Neural cell (in vitro differentiated cells): Measurements from ENCODE around the gene CLEC1B. TPM values are rescaled to one million over a fixed set of nuclear protein-coding genes. Genes with fewer than 3 reads are reported as not detected.

ENCODE experiments used
- H2AFZ ChIP-seq: fragments of 200-600, 300-800 bp; sonication (generic), shearing (Covaris generic); 2 replicates; pipeline ENCODE4 v1.6.0; 2014; ENCODE audit warnings: low read depth, mild to moderate bottlenecking, antibody characterized with exemption, low read length, moderate library complexity
- H3F3A ChIP-seq: fragments of 200-600 bp; shearing (Covaris generic); 2 replicates; pipeline ENCODE4 v1.6.1; 2016; ENCODE audit warnings: mild to moderate bottlenecking, moderate library complexity, mixed read lengths, antibody characterized with exemption, low read length; ENCODE audit not compliant: insufficient read depth, poor library complexity, severe bottlenecking
- H3K27ac ChIP-seq: fragments of 200-600, 300-800 bp; sonication (generic), shearing (Covaris generic); 2 replicates; pipeline ENCODE4 v1.5.1; 2014; ENCODE audit warnings: mild to moderate bottlenecking, low read length, moderate library complexity
- H3K27me3 ChIP-seq: fragments of 300-800, 200-600 bp; sonication (generic), shearing (Covaris generic); 2 replicates; pipeline ENCODE4 v1.6.0; 2014; ENCODE audit warnings: mild to moderate bottlenecking, low read depth, low read length, moderate library complexity; ENCODE audit not compliant: insufficient read depth
- H3K36me3 ChIP-seq: fragments of 300-800, 200-600 bp; sonication (generic), shearing (Covaris generic); 2 replicates; pipeline ENCODE4 v1.5.1; 2014; ENCODE audit warnings: mild to moderate bottlenecking, antibody characterized with exemption, low read length, moderate library complexity; ENCODE audit not compliant: insufficient read depth
- H3K4me2 ChIP-seq: fragments of 300-800, 200-600 bp; sonication (generic), shearing (Covaris generic); 2 replicates; pipeline ENCODE4 v1.6.0; 2014; ENCODE audit warnings: mild to moderate bottlenecking, low read length
- H3K4me3 ChIP-seq: fragments of 300-800, 200-600 bp; sonication (generic), shearing (Covaris generic); 2 replicates; pipeline ENCODE4 v1.5.1; 2014; ENCODE audit warnings: mild to moderate bottlenecking, low read length, moderate library complexity
- H3K79me2 ChIP-seq: fragments of 200-600 bp; shearing (Covaris generic); replicated peaks from 2 replicates; pipeline ENCODE4 v1.6.0; 2014; ENCODE audit warnings: mild to moderate bottlenecking, low read length, moderate library complexity; ENCODE audit not compliant: insufficient read depth
- H3K9ac ChIP-seq: fragments of 300-800, 200-600 bp; sonication (generic), shearing (Covaris generic); 2 replicates; pipeline ENCODE4 v1.6.1; 2016; ENCODE audit warnings: mild to moderate bottlenecking, low read length, mixed read lengths
- H3K9me2 ChIP-seq: fragments of 200-600 bp; shearing (Covaris generic); 2 replicates; pipeline ENCODE4 v1.6.1; 2016; ENCODE audit warnings: mild to moderate bottlenecking, low read length, mixed read lengths; ENCODE audit not compliant: insufficient read depth
- H3K9me3 ChIP-seq: fragments of 200-600, 300-800 bp; sonication (generic), shearing (Covaris generic); 2 replicates; pipeline ENCODE4 v1.6.1; 2016; ENCODE audit warnings: mild to moderate bottlenecking, mixed run types, low read length, moderate library complexity, mixed read lengths
- H4K20me1 ChIP-seq: fragments of 200-600 bp; shearing (Covaris generic); 2 replicates; pipeline ENCODE4 v1.6.1; 2016; ENCODE audit warnings: mild to moderate bottlenecking, mixed run types; ENCODE audit not compliant: insufficient read depth
- CTCF ChIP-seq: fragments of 450-650 bp; IDR thresholded peaks from 2 replicates; pipeline ENCODE4 v1.5.1; 2014; ENCODE audit warnings: antibody characterized with exemption, mild to moderate bottlenecking, moderate library complexity; ENCODE audit not compliant: poor library complexity, severe bottlenecking
- EP300 ChIP-seq: fragments of 450-650 bp; conservative IDR thresholded peaks from 2 replicates; pipeline ENCODE4 v1.6.1; 2014; ENCODE audit warnings: antibody characterized with exemption, mild to moderate bottlenecking, moderate library complexity; ENCODE audit not compliant: poor library complexity, severe bottlenecking
- EZH2 ChIP-seq: fragments of 200-600, 300-800 bp; shearing (Covaris generic), sonication (generic); IDR thresholded peaks from 2 replicates; pipeline ENCODE4 v1.6.1; 2014; ENCODE audit warnings: antibody characterized with exemption, low read length, borderline replicate concordance, mild to moderate bottlenecking; ENCODE audit not compliant: insufficient read depth, poor library complexity, severe bottlenecking
- MXI1 ChIP-seq: fragments of 450-650 bp; conservative IDR thresholded peaks from 2 replicates; pipeline ENCODE4 v1.6.1; 2014; ENCODE audit warnings: antibody characterized with exemption, mild to moderate bottlenecking; ENCODE audit not compliant: poor library complexity, severe bottlenecking
- POLR2AphosphoS5 ChIP-seq: IDR thresholded peaks from 2 replicates; pipeline ENCODE4 v1.6.1; 2012
- RAD21 ChIP-seq: fragments of 450-650 bp; conservative IDR thresholded peaks from 2 replicates; pipeline ENCODE4 v1.6.1; 2014; ENCODE audit warnings: antibody characterized with exemption, mild to moderate bottlenecking, moderate library complexity
- SMC3 ChIP-seq: fragments of 450-650 bp; conservative IDR thresholded peaks from 2 replicates; pipeline ENCODE4 v1.6.1; 2014; ENCODE audit warnings: antibody characterized with exemption, mild to moderate bottlenecking, moderate library complexity; ENCODE audit not compliant: poor library complexity
- TAF1 ChIP-seq: IDR thresholded peaks from 2 replicates; pipeline ENCODE4 v1.6.1; 2012; ENCODE audit warnings: low read depth
- polyA plus RNA-seq: library from polyadenylated mRNA; depleted of rRNA; stranded (reverse); fragments of >200 nt; gene quantifications from 2 replicates; pipeline ENCODE4 v1.2.3, GENCODE V29; 2014
- TF ChIP-seq, protein P1 (sequence below): IDR thresholded peaks from 2 replicates; pipeline ENCODE4 v1.6.1; 2012; ENCODE audit warnings: borderline replicate concordance

The CLEC1B gene
- polyA plus RNA-seq, 1 donor from 2014 or later, result not detected

- Histone ChIP-seq H3K4me3 (no peak overlapping the region), H3K9ac (no peak overlapping the region), H3K27me3 (no peaks in the 10 kb centered on the region), H3F3A (no peaks in the 10 kb centered on the region), H3K9me3 (peaks cover 4% of the 10 kb centered on the region), H2AFZ (no peak overlapping the region), H4K20me1 (no peaks in the 10 kb centered on the region), H3K36me3 (no peaks in the 10 kb centered on the region), H3K9me2 (no peaks in the 10 kb centered on the region), H3K79me2 (no peaks in the 10 kb centered on the region), H3K4me2 (no peak overlapping the region), H3K27ac (no peak overlapping the region)
- TF ChIP-seq CTCF (no peak), MXI1 (no peak), EZH2 (no peak), EP300 (no peak), POLR2AphosphoS5 (no peak), RAD21 (no peak), TAF1 (no peak), SMC3 (no peak)
- TF ChIP-seq, protein P1, sequence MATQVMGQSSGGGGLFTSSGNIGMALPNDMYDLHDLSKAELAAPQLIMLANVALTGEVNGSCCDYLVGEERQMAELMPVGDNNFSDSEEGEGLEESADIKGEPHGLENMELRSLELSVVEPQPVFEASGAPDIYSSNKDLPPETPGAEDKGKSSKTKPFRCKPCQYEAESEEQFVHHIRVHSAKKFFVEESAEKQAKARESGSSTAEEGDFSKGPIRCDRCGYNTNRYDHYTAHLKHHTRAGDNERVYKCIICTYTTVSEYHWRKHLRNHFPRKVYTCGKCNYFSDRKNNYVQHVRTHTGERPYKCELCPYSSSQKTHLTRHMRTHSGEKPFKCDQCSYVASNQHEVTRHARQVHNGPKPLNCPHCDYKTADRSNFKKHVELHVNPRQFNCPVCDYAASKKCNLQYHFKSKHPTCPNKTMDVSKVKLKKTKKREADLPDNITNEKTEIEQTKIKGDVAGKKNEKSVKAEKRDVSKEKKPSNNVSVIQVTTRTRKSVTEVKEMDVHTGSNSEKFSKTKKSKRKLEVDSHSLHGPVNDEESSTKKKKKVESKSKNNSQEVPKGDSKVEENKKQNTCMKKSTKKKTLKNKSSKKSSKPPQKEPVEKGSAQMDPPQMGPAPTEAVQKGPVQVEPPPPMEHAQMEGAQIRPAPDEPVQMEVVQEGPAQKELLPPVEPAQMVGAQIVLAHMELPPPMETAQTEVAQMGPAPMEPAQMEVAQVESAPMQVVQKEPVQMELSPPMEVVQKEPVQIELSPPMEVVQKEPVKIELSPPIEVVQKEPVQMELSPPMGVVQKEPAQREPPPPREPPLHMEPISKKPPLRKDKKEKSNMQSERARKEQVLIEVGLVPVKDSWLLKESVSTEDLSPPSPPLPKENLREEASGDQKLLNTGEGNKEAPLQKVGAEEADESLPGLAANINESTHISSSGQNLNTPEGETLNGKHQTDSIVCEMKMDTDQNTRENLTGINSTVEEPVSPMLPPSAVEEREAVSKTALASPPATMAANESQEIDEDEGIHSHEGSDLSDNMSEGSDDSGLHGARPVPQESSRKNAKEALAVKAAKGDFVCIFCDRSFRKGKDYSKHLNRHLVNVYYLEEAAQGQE, result no peak
Observed at GRCh38 chr12:9973949-9974348, 25.0 kb downstream of the CLEC1B start.

- Histone ChIP-seq H3K27me3 (no peaks in the 10 kb centered on the region), H3K9me3 (peaks cover 4% of the 10 kb centered on the region), H3K36me3 (no peaks in the 10 kb centered on the region), H3F3A (no peaks in the 10 kb centered on the region), H3K4me2 (no peak within 1 kb of the TSS), H4K20me1 (no peaks in the 10 kb centered on the region), H3K9me2 (no peaks in the 10 kb centered on the region), H3K79me2 (no peaks in the 10 kb centered on the region), H3K27ac (no peak within 1 kb of the TSS), H2AFZ (no peak within 1 kb of the TSS), H3K9ac (no peak within 1 kb of the TSS), H3K4me3 (no peak within 1 kb of the TSS)
- TF ChIP-seq, protein P1, result no peak
- TF ChIP-seq MXI1, result no peak
- TF ChIP-seq EZH2, result no peak
- TF ChIP-seq SMC3, result no peak
- no peak for TF ChIP-seq TAF1
- TF ChIP-seq RAD21, result no peak
- no peak for TF ChIP-seq POLR2AphosphoS5
- no peak for TF ChIP-seq EP300
- TF ChIP-seq CTCF, result no peak
Observed at GRCh38 chr12:9971181-9971580, 27.7 kb downstream of the CLEC1B start, which contains the start of gene CLEC12A. Gene CLEC12A (plus strand): TSS chr12:9971409. CDS start chr12:9971597, 188 bp downstream.
